Activated effector memory CD4-positive, alpha-beta T cell treated with Interleukin-2 at 50 U/mL for 16 hours (primary cell): ENCODE data around the gene EPHB3.

Source experiments
- DNase-seq: peaks from one replicate; pipeline ENCODE4 v3.0.0-alpha.2; 2020

EPHB3 gene

DNA sequence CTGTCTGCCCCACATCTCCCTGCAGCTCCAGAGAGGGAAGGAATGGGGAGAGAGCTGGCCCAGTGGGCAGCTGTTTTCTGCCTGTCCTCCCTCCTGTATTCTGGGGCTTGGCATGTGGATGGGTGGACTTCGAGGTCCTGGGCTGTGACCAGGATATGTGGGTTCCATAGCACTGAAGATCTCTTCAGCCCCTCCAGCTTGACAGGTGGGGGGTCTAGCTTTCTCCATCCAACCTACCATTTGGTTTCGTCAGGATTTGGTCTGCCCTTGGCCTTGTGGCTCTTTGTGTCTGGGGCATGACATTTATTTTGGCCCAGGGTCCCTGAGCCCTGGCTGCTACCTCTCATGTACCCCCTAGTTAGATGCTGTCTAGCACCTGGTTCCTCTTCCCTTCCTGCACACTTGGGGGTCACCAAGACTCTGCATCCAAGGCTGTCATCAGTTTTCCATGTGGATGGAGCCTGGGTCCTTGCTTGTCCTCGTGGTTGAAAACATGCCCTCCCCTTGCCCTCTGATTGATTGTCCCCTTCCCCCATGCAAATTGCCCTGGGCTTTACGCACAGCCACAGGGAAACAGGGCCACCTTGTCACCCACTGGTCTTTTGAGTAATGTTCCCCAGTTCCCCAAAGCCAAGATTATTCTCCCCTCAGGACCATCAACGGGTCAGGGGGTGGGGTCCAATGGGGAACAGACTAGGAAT lies 3.2 kb downstream of the EPHB3 start:
- DNase-seq = no peak

DNA sequence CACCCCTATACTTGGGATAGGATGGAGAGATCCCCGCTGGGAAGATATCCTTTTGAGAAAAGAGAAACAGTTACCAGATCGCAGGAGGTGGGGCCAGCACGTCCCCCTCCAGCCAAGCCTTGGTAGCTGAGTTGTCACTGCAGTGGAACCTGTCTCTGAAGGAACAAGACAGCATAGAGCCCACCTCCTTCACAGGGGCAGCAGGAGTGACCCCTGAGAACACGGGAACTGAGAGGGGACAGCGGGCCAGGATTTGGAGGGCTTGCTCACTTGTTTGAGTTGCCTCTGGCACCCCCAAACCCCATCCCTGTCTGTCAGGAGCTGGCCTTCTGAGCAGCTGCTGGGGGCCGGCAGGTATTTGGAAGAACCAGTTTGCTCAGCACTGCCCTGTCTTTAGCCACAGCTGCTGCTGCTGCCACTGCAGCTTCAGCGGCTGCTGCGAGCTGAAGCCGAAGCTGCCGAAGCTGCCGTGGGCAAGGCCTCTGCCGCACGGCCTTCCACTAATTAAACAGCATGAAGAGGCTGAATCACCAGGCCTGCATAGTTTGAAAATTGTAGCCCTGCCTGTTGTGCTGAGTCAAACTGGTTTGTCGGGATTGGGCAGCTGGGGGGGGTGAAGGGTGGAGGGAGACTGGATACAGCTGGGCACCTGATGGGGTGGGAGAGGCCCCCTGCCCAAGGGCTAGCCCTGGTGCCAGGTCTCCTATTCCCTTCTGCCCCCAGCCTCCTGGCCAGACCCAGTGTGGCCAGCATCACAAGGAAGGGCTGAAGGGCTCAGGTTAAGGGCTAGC lies 4.0 kb downstream of the EPHB3 start:
- DNase-seq = no peak

DNA sequence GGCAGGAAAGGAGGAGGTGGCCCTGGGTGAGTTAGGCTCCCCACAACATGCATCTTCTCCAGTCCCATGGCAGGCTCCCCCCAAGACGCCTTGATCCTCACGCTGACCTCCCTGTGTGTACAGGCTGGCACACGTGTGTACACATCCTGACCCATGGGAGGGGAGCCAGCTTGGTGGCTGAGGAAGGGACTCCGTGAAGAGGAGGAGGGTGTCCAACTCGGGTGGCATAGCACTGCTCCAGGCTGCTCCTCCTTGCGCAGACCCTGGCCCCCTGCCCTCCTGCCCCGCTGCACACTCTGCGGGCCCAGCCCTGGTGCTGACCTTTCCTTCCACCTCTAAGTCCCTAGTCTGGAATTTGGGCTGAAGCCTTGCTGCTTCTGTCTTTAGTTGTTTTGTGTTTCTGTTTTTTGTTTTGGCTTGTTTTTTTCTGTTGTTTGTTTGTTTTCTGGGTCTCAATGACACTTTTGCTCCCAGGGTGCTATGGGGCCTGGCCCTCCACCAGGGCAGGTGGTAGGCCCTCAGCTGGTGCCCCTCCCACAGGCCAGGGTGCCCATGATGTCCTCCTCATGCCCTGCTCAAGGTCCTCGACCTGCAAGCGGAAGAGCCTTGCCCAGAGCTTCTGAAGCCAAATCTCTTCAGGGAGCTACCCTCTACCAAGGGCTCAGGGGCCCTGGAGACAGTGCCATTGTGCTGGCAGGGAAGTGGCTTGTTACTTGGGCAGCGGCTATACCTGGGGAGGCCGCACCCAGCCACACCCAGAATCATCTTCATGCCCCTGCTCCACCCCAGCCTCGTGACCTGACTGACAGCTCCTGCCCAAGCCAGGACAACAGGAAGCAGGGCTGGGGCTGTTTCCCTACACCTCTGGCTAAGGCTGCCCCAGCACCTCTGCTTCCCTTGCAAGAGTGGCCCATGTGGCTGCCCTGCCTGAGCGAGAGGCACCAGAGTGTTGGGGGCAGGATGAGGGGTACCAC lies 5.1 kb downstream of the EPHB3 start:
- no peak for DNase-seq

DNA sequence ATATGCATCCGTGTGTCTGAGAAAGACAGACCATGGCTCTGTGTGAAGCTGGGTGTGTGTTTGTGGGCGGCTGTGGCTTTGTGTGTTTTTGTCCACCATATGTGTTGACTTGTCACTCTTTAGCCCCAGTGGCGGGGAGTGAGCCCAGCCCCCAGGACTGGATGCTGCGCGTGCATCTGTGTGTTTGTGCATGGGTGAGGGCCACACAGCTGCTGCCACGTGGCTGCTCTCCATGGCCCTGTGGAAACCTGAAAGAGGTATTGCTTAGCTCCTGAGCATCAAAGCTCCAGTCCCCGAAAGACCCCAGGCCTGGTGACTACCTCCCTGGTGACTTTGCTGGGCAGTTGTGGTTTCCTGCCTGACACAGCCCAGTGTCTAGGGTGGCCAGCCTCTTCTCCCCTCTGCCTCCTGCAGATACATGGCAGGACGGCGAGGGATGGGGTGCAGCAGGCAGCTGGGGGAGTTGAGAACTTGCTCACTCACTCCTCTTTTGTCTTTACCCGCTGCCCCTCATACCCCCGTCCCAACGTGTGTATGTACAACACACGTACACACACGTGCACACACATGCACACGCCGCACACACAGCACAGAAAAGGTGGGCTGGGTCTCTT lies 6.5 kb downstream of the EPHB3 start:
- DNase-seq = no peak

DNA sequence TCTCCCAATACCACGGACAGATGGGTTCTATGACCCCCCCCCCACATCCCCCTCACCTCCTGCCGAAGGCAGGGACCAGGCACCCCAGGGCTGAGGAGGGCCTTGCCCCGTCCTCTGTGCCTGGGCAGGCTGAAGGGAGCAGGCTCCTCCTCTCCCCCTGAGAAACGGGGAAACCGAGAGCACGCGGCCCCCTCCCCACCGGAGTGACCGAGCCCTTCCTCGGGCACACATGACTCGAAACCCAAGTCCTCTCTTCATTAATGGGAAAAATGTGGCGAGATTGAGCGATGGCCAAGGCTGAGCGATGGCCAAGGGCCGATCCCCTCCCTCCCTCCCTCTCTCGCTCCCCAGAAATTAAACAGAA lies 7.0 kb downstream of the EPHB3 start:
- no peak for DNase-seq

DNA sequence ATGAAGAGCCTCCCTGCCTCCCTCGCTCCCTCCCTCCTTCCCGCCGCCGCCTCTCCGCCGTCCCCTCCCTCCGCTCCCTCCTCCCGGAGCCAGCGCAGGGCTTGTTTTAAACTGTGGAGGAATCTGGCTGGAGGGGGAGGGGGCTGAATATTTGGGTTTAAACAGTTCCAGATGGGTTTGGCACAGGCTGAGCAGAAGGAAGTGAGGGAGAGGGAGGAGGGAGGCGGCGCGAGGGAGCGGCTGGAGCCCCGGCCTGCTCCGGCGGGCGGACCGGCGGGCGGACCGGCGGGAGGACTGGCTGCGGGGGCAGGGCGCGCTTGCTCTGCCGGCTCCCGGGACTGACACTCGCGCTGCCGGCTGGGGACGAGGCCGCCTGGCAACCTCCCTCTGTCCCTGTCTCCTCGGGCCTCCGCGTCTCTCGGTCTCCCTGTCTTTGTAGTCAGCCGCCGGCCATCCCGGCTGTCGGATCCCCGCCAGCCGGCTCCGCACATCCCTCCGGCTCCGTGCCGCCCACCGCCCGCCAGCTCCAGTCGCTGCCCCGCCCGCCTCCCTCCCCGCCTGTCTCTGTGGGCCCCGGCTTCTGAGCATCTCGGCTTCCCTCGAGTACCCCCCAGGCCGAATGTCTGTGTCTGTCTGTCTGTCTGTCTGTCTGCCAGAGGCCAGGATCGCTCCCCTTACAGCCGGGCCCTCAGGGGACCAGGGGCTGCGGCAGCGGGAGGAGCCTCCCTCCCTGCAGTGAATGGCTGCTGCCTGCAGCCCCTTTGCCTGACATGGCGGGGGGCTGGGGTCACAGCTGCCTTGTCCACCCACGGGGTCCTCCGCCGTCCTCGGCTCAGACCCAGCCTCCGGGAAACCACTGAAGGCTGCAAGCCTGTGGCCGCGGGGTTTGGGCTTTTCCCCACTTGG lies 7.6 kb downstream of the EPHB3 start:
- no peak for DNase-seq

- no peak for DNase-seq
Observed at GRCh38 chr3:184570035-184570434, 8.4 kb downstream of the EPHB3 start.

- no peak for DNase-seq
Observed at GRCh38 chr3:184570489-184570888, 8.9 kb downstream of the EPHB3 start.

DNA sequence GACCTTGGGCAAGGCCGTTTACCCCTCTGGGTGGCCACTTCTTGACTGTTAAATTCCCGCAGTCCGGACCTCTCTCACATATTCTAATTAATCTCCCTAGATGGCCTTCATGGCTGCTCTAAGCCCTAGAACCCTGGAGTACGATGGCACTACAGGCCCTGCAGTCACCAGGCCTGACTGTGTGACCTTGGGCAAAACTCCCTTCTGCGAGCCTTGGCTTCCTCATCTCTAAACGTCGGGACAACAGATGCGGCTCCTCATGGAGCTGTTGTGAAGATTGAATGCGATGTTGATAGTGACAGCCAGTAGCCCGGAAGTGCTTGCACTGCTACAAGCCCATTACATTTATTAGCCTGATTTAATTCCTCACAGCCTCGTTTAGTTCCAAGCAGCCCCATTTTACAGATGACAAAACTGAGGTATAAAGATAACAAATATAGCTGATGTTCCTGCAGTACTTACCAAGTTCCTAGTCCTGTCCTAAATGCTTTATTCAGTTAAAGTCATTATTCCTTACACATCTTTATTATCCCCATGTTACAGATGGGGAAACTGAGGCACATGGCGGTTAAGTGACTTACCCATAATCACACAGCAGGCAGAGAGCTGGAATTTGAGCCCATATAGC lies 10.3 kb downstream of the EPHB3 start:
- no peak for DNase-seq

DNA sequence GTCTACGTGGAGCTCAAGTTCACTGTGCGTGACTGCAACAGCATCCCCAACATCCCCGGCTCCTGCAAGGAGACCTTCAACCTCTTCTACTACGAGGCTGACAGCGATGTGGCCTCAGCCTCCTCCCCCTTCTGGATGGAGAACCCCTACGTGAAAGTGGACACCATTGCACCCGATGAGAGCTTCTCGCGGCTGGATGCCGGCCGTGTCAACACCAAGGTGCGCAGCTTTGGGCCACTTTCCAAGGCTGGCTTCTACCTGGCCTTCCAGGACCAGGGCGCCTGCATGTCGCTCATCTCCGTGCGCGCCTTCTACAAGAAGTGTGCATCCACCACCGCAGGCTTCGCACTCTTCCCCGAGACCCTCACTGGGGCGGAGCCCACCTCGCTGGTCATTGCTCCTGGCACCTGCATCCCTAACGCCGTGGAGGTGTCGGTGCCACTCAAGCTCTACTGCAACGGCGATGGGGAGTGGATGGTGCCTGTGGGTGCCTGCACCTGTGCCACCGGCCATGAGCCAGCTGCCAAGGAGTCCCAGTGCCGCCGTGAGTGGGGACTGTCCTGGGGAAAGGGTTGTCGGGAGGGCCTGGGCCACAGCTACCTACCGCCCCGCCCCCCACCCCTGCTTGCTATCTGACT lies 11.2 kb downstream of the EPHB3 start:
- no peak for DNase-seq

GRCh38 chr3:184574515-184575417 lies 13.2 kb downstream of the EPHB3 start:
- no peak for DNase-seq

GRCh38 chr3:184575701-184576100 lies 14.1 kb downstream of the EPHB3 start:
- no peak for DNase-seq

GRCh38 chr3:184576457-184577240 lies 15.1 kb downstream of the EPHB3 start:
- DNase-seq = no peak

DNA sequence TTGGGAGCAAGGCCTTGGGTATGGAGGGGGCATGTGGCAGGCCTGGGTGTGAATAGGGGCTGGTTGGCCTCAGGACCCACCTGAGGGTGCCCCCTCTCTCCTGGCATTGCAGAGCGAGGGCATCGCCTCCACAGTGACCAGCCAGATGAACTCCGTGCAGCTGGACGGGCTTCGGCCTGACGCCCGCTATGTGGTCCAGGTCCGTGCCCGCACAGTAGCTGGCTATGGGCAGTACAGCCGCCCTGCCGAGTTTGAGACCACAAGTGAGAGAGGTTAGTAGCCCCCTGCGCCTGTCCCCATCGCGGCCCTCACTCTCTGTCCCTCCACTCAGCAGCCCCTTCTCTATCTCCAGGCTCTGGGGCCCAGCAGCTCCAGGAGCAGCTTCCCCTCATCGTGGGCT lies 16.0 kb downstream of the EPHB3 start:
- DNase-seq = no peak

DNA sequence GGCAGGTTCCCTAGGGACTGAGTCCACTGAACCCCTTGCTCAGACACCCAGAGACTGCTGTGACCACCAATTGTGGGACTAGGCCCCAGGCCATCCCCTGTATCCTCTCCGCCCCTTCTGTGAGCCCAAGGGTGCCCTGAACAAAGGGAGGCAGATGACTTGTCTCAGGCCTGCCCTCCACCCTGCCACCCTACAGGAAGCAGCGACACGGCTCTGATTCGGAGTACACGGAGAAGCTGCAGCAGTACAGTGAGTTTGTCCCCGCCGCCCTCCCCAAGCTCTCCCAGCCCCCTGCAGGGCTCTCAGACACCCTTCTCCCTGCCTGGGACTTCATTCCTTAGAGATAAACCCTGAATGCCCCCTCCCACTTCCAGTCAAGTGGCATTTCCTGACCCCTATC lies 16.6 kb downstream of the EPHB3 start:
- DNase-seq = no peak

DNA sequence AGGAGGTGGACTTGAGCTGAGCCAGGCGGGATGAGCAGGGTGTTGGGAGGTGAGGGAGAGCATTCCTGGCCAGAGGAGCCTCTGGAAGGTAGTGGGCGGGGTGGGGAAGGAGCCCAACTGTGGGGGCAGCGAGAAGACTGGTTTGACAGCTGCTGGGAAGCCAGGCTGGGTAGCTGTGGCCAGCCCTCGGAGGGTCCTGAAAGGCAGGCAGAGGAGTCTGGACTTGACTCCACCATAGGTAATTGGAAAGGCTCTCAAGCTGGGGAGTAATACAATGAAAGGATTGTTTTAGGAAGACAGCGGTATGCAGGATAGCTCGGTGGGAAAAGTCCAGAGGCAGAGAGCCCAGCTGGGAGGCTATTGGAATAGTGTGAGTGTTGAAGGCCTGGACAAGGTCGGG lies 17.2 kb downstream of the EPHB3 start:
- DNase-seq = no peak

DNA sequence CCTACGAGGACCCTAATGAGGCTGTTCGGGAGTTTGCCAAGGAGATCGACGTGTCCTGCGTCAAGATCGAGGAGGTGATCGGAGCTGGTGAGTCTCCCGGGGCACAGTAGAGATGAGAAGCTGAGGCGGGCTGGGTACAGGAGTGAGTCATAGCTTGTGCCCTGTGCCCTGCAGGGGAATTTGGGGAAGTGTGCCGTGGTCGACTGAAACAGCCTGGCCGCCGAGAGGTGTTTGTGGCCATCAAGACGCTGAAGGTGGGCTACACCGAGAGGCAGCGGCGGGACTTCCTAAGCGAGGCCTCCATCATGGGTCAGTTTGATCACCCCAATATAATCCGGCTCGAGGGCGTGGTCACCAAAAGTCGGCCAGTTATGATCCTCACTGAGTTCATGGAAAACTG lies 17.9 kb downstream of the EPHB3 start:
- DNase-seq = no peak

GRCh38 chr3:184580376-184580775 lies 18.8 kb downstream of the EPHB3 start:
- no peak for DNase-seq

- DNase-seq = no peak
Observed at GRCh38 chr3:184581331-184581855, 19.8 kb downstream of the EPHB3 start.
